ENCODE measurements around the gene WNT4. TPM values are rescaled to one million over a fixed set of nuclear protein-coding genes. Genes with fewer than 3 reads are reported as not detected.
A peak's percentile ranks its signal among the peaks of the same experiment; 100 is the strongest.

The WNT4 gene
- total RNA-seq, 2 donors from 2014 or later: 0.44 TPM; not detected in 1

- WGBS, 2 experiments (ENCODE audit: insufficient coverage in 1 of 2, insufficient read length in 1 of 2): 92 to 93% methylated on average over 3 of the region's 4 CpGs
- H3K36me3 Mint-ChIP-seq (ENCODE audit: low read depth): no peaks in the 10 kb centered on the region
- H3K27me3 Mint-ChIP-seq (ENCODE audit: insufficient read depth): peaks cover 13% of the 10 kb centered on the region
- H3K9me3 Mint-ChIP-seq: no peaks in the 10 kb centered on the region
- no peak overlapping the region for H3K27ac Mint-ChIP-seq
- no peak overlapping the region for H3K4me3 ChIP-seq (ENCODE audit: low read length)
- DNase-seq: no peak
- TF ChIP-seq CTCF (conservative IDR thresholded peaks at IDR 0.05): no peak
- peaks cover 26% of the 10 kb centered on the region for H3K4me1 ChIP-seq (ENCODE audit: control insufficient read depth, insufficient read depth, low read length)
- no peak overlapping the region for H3K9ac ChIP-seq (ENCODE audit: extremely low read depth, low read length, poor library complexity, severe bottlenecking)
- H3K4me1 Mint-ChIP-seq: peaks cover 42% of the 10 kb centered on the region
- no peaks in the 10 kb centered on the region for H3K9me3 ChIP-seq (ENCODE audit: control insufficient read depth, low read length)
- no peaks in the 10 kb centered on the region for H3K36me3 ChIP-seq (ENCODE audit: control insufficient read depth, insufficient read depth, low read length)
- no peaks in the 10 kb centered on the region for H3K27me3 ChIP-seq (ENCODE audit: control insufficient read depth, insufficient read depth, low read length, poor library complexity, severe bottlenecking)
- no peak overlapping the region for H3K27ac ChIP-seq (ENCODE audit: low read depth, low read length)
- no peak overlapping the region for H3K4me3 Mint-ChIP-seq
Measured at GRCh38 chr1:22155517-22155916, 12.6 kb upstream of the WNT4 start.

DNA sequence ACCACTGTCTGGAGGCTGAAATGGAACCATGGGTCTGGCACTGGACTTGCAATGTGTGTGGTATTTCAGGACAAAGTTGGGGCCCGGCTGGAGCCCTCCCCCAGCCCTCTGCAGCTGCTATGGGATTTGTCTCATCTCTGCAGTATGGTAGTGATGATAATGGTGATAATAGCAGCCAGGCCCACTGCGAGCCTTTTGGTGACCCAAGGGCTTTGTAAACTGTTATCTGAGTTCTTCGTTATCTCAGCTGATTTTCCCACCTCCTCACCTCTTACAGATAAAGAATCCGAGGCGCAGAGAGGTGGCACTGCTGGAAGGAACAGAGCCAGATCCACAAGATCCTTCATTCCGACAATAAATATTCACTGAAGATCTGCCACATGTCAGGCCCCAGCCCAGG lies 11.7 kb upstream of the WNT4 start:
- no peaks in the 10 kb centered on the region for H3K9me3 Mint-ChIP-seq

DNA sequence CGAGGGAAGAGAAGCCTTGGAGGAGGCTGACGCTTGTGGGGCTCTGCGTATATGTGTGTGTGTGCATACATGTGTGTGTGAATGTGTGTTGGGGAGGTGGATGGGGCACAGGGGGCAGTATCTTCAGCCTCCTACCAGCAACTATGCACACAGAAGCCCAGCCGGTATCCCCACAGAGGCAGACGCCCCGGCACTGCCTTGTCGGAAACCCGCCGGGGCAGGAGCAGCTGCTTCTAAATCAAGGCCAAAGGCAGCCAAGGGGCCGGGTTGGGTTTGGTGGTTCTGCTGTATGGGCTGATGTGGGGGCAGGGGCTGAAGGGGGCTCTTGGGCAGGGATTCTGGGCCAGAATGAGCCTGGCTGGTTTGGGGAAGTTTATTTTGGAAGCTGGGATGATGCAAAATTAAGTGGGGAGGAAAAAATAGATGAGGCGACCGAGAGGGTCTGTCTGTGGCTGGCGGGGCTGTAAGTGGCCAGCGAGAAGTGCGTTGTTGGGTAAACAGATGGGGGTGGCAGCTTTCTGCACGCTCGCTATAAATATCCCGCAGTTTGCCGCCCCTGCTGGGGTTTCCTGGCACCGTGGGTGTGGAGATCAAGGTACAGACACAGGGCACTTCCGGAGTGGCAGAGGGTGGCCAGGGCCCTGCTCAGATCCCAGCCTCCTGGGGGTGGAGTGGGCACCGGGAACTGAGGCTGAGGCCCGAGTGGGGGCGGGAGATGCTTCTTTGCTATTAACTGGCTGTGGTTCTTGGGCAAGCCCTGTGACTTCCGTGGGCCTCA lies 11.0 kb upstream of the WNT4 start:
- H3K27me3 Mint-ChIP-seq (ENCODE audit: insufficient read depth): peaks cover 19% of the 10 kb centered on the region
- Histone ChIP-seq H3K4me3 (ENCODE audit: low read length) (no peak overlapping the region), H3K27me3 (ENCODE audit: control insufficient read depth, insufficient read depth, low read length, poor library complexity, severe bottlenecking) (no peaks in the 10 kb centered on the region), H3K9me3 (ENCODE audit: control insufficient read depth, low read length) (no peaks in the 10 kb centered on the region), H3K27ac (ENCODE audit: low read depth, low read length) (no peak overlapping the region), H3K36me3 (ENCODE audit: control insufficient read depth, insufficient read depth, low read length) (no peaks in the 10 kb centered on the region), H3K9ac (ENCODE audit: extremely low read depth, low read length, poor library complexity, severe bottlenecking) (no peak overlapping the region), H3K4me1 (ENCODE audit: control insufficient read depth, insufficient read depth, low read length) (peaks cover 23% of the 10 kb centered on the region)
- DNase-seq: peak; percentile 53
- H3K4me1 Mint-ChIP-seq: peaks cover 35% of the 10 kb centered on the region
- no peak overlapping the region for H3K4me3 Mint-ChIP-seq
- H3K36me3 Mint-ChIP-seq (ENCODE audit: low read depth): no peaks in the 10 kb centered on the region
- no peak for TF ChIP-seq CTCF (conservative IDR thresholded peaks at IDR 0.05)
- H3K9me3 Mint-ChIP-seq: no peaks in the 10 kb centered on the region
- no peak overlapping the region for H3K27ac Mint-ChIP-seq
- WGBS, 2 experiments (ENCODE audit: insufficient coverage in 1 of 2, insufficient read length in 1 of 2): 90 to 91% methylated on average over 14 to 25 of the region's 25 CpGs

More for the DNA sequence above, 11.7 kb upstream of the WNT4 start:
- Histone ChIP-seq H3K4me1 (ENCODE audit: control insufficient read depth, insufficient read depth, low read length) (peaks cover 25% of the 10 kb centered on the region), H3K4me3 (ENCODE audit: low read length) (no peak overlapping the region), H3K9me3 (ENCODE audit: control insufficient read depth, low read length) (no peaks in the 10 kb centered on the region), H3K36me3 (ENCODE audit: control insufficient read depth, insufficient read depth, low read length) (no peaks in the 10 kb centered on the region), H3K27ac (ENCODE audit: low read depth, low read length) (no peak overlapping the region), H3K27me3 (ENCODE audit: control insufficient read depth, insufficient read depth, low read length, poor library complexity, severe bottlenecking) (no peaks in the 10 kb centered on the region), H3K9ac (ENCODE audit: extremely low read depth, low read length, poor library complexity, severe bottlenecking) (no peak overlapping the region)
- H3K36me3 Mint-ChIP-seq (ENCODE audit: low read depth): no peaks in the 10 kb centered on the region
- peak overlapping the region; percentile 48 for H3K27ac Mint-ChIP-seq
- H3K4me3 Mint-ChIP-seq: peak overlapping the region; percentile 1
- H3K27me3 Mint-ChIP-seq (ENCODE audit: insufficient read depth): peaks cover 18% of the 10 kb centered on the region
- TF ChIP-seq CTCF (conservative IDR thresholded peaks at IDR 0.05): no peak
- H3K4me1 Mint-ChIP-seq: peaks cover 37% of the 10 kb centered on the region
- DNase-seq: peak; percentile 74
- 30 to 40% methylated on average over 2 to 6 of the region's 6 CpGs for WGBS, 2 experiments (ENCODE audit: insufficient coverage in 1 of 2, insufficient read length in 1 of 2)
